Loucy (cell line): ENCODE results near the gene CDK16.

Experiments
- H2AFZ ChIP-seq: fragments of 200-600 bp; sonication (generic); 2 replicates; pipeline ENCODE4 v1.6.0; 2016; ENCODE audit warnings: antibody characterized with exemption, mild to moderate bottlenecking, low read length, moderate library complexity
- H3F3A ChIP-seq: fragments of 200-600 bp; 2 replicates; pipeline ENCODE4 v1.6.0; 2016; ENCODE audit warnings: antibody characterized with exemption, low read depth, mild to moderate bottlenecking
- H3K27me3 ChIP-seq: fragments of 200-600 bp; sonication (generic); 2 replicates; pipeline ENCODE4 v1.6.1; 2014; ENCODE audit warnings: low read length, mild to moderate bottlenecking; ENCODE audit not compliant: insufficient read depth, poor library complexity, severe bottlenecking
- H3K36me3 ChIP-seq: fragments of 200-600 bp; sonication (generic); 2 replicates; pipeline ENCODE4 v1.6.1; 2016; ENCODE audit warnings: low read length; ENCODE audit not compliant: insufficient read depth
- H3K4me1 ChIP-seq: fragments of 200-600 bp; sonication (generic); 2 replicates; pipeline ENCODE4 v1.5.1; 2014; ENCODE audit warnings: low read length, mild to moderate bottlenecking; ENCODE audit not compliant: insufficient read depth, poor library complexity, severe bottlenecking
- H3K4me2 ChIP-seq: fragments of 200-600 bp; sonication (generic); 2 replicates; pipeline ENCODE4 v1.6.0; 2014; ENCODE audit warnings: antibody characterized with exemption, low read length, low read depth, mild to moderate bottlenecking; ENCODE audit not compliant: poor library complexity, severe bottlenecking
- H3K4me3 ChIP-seq: fragments of 200-600 bp; sonication (generic); 2 replicates; pipeline ENCODE4 v1.5.1; 2014; ENCODE audit warnings: low read length, mild to moderate bottlenecking, mixed read lengths; ENCODE audit not compliant: poor library complexity, severe bottlenecking
- H3K79me2 ChIP-seq: fragments of 200-600 bp; sonication (generic); 2 replicates; pipeline ENCODE4 v1.6.1; 2014; ENCODE audit warnings: low read length; ENCODE audit not compliant: insufficient read depth
- H3K9ac ChIP-seq: fragments of 200-600 bp; sonication (generic); 2 replicates; pipeline ENCODE4 v1.6.0; 2014; ENCODE audit warnings: mild to moderate bottlenecking, low read depth, low read length, moderate library complexity; ENCODE audit not compliant: poor library complexity, severe bottlenecking
- H3K9me2 ChIP-seq: fragments of 200-600 bp; sonication (generic); replicated peaks from 2 replicates; pipeline ENCODE4 v1.6.1; 2016; ENCODE audit warnings: low read depth, low read length, mixed read lengths
- H3K9me3 ChIP-seq: fragments of 200-600 bp; sonication (generic); 2 replicates; pipeline ENCODE4 v1.6.1; 2014; ENCODE audit warnings: mild to moderate bottlenecking, antibody characterized with exemption, low read length, low read depth; ENCODE audit not compliant: insufficient read depth
- H4K20me1 ChIP-seq: fragments of 200-600 bp; sonication (generic); 2 replicates; pipeline ENCODE4 v1.6.0; 2014; ENCODE audit warnings: antibody characterized with exemption, low read length, mild to moderate bottlenecking; ENCODE audit not compliant: insufficient read depth, poor library complexity, severe bottlenecking
- CTCF ChIP-seq: fragments of 200-600 bp; sonication (generic); conservative IDR thresholded peaks from 2 replicates; pipeline ENCODE4 v1.5.1; 2014; ENCODE audit warnings: mild to moderate bottlenecking, antibody characterized with exemption, low read length
- EZH2phosphoT487 ChIP-seq: fragments of 200-600 bp; IDR thresholded peaks from 2 replicates; pipeline ENCODE4 v1.6.1; 2018; ENCODE audit warnings: antibody characterized with exemption, mild to moderate bottlenecking, moderate library complexity, borderline replicate concordance

CDK16 gene

GRCh38 chrX:47202877-47203276, 15.6 kb upstream of the CDK16 start:
- H3K4me3 ChIP-seq: no peak overlapping the region
- H2AFZ ChIP-seq: no peak overlapping the region
- peaks cover 15% of the 10 kb centered on the region; the same call in 1 of the 2 replicates for H3K79me2 ChIP-seq
- H3K4me2 ChIP-seq: no peak overlapping the region
- no peaks in the 10 kb centered on the region for H3K9me2 ChIP-seq
- peaks cover 7% of the 10 kb centered on the region for H4K20me1 ChIP-seq
- no peaks in the 10 kb centered on the region for H3K9me3 ChIP-seq
- peaks cover 3% of the 10 kb centered on the region for H3K4me1 ChIP-seq
- TF ChIP-seq EZH2phosphoT487: no peak
- TF ChIP-seq CTCF: no peak
- no peaks in the 10 kb centered on the region for H3K27me3 ChIP-seq
- no peaks in the 10 kb centered on the region for H3F3A ChIP-seq
- no peak overlapping the region for H3K9ac ChIP-seq
- H3K36me3 ChIP-seq: peaks cover 86% of the 10 kb centered on the region; the same call in 1 of the 2 replicates

- no peak overlapping the region for H2AFZ ChIP-seq
- H3K9me3 ChIP-seq: no peaks in the 10 kb centered on the region
- TF ChIP-seq EZH2phosphoT487 (no peak), CTCF (0 out of 2 replicates have a peak, but pooled peaks have one; percentile 9)
- no peak overlapping the region for H3K9ac ChIP-seq
- no peaks in the 10 kb centered on the region for H3K4me1 ChIP-seq
- H3F3A ChIP-seq: no peaks in the 10 kb centered on the region
- H4K20me1 ChIP-seq: no peaks in the 10 kb centered on the region
- H3K4me2 ChIP-seq: no peak overlapping the region
- peaks cover 83% of the 10 kb centered on the region; the same call in 1 of the 2 replicates for H3K36me3 ChIP-seq
- H3K4me3 ChIP-seq: no peak overlapping the region
- no peaks in the 10 kb centered on the region for H3K9me2 ChIP-seq
- no peaks in the 10 kb centered on the region for H3K79me2 ChIP-seq
- H3K27me3 ChIP-seq: no peaks in the 10 kb centered on the region
These were observed 13.5 kb upstream of the CDK16 start for GRCh38 chrX:47204970-47205369.

- peaks cover 83% of the 10 kb centered on the region; the same call in 1 of the 2 replicates for H3K36me3 ChIP-seq
- H3K27me3 ChIP-seq: no peaks in the 10 kb centered on the region
- TF ChIP-seq EZH2phosphoT487 (no peak), CTCF (no peak)
- H3K9me2 ChIP-seq: no peaks in the 10 kb centered on the region
- H3F3A ChIP-seq: no peaks in the 10 kb centered on the region
- no peaks in the 10 kb centered on the region for H3K79me2 ChIP-seq
- no peak overlapping the region for H2AFZ ChIP-seq
- no peaks in the 10 kb centered on the region for H3K4me1 ChIP-seq
- no peaks in the 10 kb centered on the region for H3K9me3 ChIP-seq
- no peak overlapping the region for H3K9ac ChIP-seq
- no peaks in the 10 kb centered on the region for H4K20me1 ChIP-seq
- H3K4me3 ChIP-seq: no peak overlapping the region
- H3K4me2 ChIP-seq: no peak overlapping the region
These were observed 12.2 kb upstream of the CDK16 start for GRCh38 chrX:47206316-47206715.
